ENCODE data around the gene CDC73. TPM values are rescaled to one million over a fixed set of nuclear protein-coding genes. Genes with fewer than 3 reads are reported as not detected.

The CDC73 gene
- total RNA-seq, 4 donors from 2014 or later = 45.4 to 66.9 (median 46.0) TPM

- TF ChIP-seq POLR2A (IDR thresholded peaks at IDR 0.05; ENCODE audit: low read depth) = no peak
- TF ChIP-seq, protein P1, sequence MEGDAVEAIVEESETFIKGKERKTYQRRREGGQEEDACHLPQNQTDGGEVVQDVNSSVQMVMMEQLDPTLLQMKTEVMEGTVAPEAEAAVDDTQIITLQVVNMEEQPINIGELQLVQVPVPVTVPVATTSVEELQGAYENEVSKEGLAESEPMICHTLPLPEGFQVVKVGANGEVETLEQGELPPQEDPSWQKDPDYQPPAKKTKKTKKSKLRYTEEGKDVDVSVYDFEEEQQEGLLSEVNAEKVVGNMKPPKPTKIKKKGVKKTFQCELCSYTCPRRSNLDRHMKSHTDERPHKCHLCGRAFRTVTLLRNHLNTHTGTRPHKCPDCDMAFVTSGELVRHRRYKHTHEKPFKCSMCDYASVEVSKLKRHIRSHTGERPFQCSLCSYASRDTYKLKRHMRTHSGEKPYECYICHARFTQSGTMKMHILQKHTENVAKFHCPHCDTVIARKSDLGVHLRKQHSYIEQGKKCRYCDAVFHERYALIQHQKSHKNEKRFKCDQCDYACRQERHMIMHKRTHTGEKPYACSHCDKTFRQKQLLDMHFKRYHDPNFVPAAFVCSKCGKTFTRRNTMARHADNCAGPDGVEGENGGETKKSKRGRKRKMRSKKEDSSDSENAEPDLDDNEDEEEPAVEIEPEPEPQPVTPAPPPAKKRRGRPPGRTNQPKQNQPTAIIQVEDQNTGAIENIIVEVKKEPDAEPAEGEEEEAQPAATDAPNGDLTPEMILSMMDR (IDR thresholded peaks at IDR 0.05) = no peak
- TF ChIP-seq POLR2AphosphoS5 (IDR thresholded peaks at IDR 0.05) = no peak
- no peak for TF ChIP-seq EP300 (IDR thresholded peaks at IDR 0.05)
- DNase-seq (ENCODE audit: extremely low spot score) = no peak
- Histone ChIP-seq H3K4me1 (peaks cover 17 to 28% (median 22%) of the 10 kb centered on the region in 4 donors), H3K4me3 (no peak overlapping the region), H3K27me3 (no peaks in the 10 kb centered on the region), H3K9me3 (no peaks in the 10 kb centered on the region), H3K36me3 (peaks cover 7 to 32% (median 28%) of the 10 kb centered on the region in 4 donors), H3K27ac (replicated peaks in 1 of 4) (no peak overlapping the region)
- 84% methylated on average over 5 of the region's 5 CpGs for WGBS
- intact Hi-C loops (cut with DNase I) = loop anchor here (5.0 kb wide), 1 partner anchor 40 kb away; no protein-coding TSS in a partner anchor
Measured at GRCh38 chr1:193102662-193103061, 19.2 kb upstream of the CDC73 start.

DNA sequence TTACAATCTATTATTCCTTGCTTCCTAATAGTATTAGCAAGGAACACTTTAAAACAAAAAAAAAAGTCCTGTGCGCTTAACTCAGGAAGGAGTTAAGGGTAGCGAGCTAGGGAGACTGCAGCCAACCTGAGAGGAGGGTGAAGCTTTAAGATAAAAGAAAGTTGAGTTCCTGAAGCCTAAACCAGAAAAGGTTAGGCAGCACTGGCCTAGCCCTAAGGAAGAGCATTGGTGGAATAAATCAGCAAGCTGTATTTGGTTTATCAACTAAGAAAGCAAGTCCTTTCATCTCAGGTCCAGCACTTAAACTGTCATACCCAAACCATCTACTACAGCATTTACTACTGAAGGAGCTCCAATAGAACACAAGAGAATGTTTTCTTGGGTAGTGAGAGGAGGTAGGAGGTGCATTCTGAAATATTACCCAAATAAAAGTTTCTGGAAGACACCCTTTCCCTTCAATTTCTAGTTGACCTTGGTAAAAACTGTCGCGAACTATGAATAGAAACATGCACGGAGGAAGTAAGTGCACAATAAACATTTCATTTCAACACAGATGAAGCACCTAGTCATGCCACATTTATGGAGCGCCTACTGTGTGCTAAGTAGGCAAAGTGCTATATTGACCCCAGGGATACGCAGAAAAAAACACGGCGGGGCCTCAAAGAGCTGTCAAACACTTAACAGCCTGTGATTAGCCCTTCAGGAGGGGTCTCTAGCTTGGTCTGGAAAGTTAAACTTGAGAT, 17.9 kb upstream of the CDC73 start:
- peak overlapping the region; percentile 72 to 88 (median 81) for H3K4me3 ChIP-seq
- H3K27ac ChIP-seq (replicated peaks in 1 of 4) = peak overlapping the region; percentile 91 to 96 (median 92)
- no peaks in the 10 kb centered on the region for H3K9me3 ChIP-seq
- no peaks in the 10 kb centered on the region for H3K27me3 ChIP-seq
- DNase-seq (ENCODE audit: extremely low spot score) = no peak
- H3K4me1 ChIP-seq = peaks cover 17 to 28% (median 22%) of the 10 kb centered on the region in 4 donors
- intact Hi-C loops (cut with DNase I) = loop anchor here (5.0 kb wide), 1 partner anchor 42 kb away; no protein-coding TSS in a partner anchor
- peaks cover 7 to 19% (median 17%) of the 10 kb centered on the region in 4 donors for H3K36me3 ChIP-seq
- WGBS = 33% methylated on average over 9 of the region's 9 CpGs
- TF ChIP-seq EP300 (IDR thresholded peaks at IDR 0.05) = no peak
- no peak for TF ChIP-seq POLR2A (IDR thresholded peaks at IDR 0.05; ENCODE audit: low read depth)
- no peak for TF ChIP-seq POLR2AphosphoS5 (IDR thresholded peaks at IDR 0.05)
- TF ChIP-seq, protein P1 (IDR thresholded peaks at IDR 0.05) = no peak

DNA sequence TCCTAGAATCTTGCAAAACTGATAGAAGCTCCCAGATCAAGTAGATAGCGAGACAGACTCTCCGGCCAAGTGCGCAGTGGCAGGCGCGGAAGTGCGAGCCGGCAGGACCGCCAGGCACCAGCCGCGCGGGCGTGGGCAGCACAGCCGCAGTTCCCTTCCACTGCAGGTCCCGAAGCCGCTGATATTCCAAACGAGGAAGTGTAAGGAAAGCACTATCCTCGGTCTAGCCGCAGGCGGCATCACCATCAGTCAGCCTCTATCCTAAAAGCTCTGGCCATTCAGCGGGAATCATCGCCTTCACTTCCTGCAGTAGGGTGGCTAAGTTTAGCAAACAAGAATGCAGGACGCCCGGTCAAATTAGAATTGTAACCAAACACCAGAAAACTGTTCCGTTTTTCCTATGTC, 17.3 kb upstream of the CDC73 start:
- intact Hi-C loops (cut with DNase I) = loop anchor here (5.0 kb wide), 1 partner anchor 42 kb away; no protein-coding TSS in a partner anchor
- no peak for TF ChIP-seq POLR2AphosphoS5 (IDR thresholded peaks at IDR 0.05)
- TF ChIP-seq POLR2A (IDR thresholded peaks at IDR 0.05; ENCODE audit: low read depth) = no peak
- TF ChIP-seq, protein P1 (IDR thresholded peaks at IDR 0.05) = no peak
- TF ChIP-seq EP300 (IDR thresholded peaks at IDR 0.05) = no peak
- no peaks in the 10 kb centered on the region for H3K27me3 ChIP-seq
- H3K27ac ChIP-seq (replicated peaks in 1 of 4) = peak overlapping the region; percentile 91 to 96 (median 92)
- WGBS = 0% methylated on average over 4 of the region's 24 CpGs
- H3K4me3 ChIP-seq = peak overlapping the region; percentile 72 to 88 (median 81)
- H3K4me1 ChIP-seq = peaks cover 17 to 28% (median 22%) of the 10 kb centered on the region in 4 donors
- DNase-seq (ENCODE audit: extremely low spot score) = no peak
- H3K36me3 ChIP-seq = peaks cover 3 to 13% (median 12%) of the 10 kb centered on the region in 4 donors
- H3K9me3 ChIP-seq = no peaks in the 10 kb centered on the region

GRCh38 chr1:193104907-193105820, 16.7 kb upstream of the CDC73 start, which contains the start of gene GLRX2:
GLRX2 (minus strand) TSS chr1:193105414; CDS start chr1:193105382, 32 bp downstream.
- Histone ChIP-seq H3K9me3 (no peaks in the 10 kb centered on the region), H3K27me3 (no peaks in the 10 kb centered on the region), H3K4me1 (peaks cover 17 to 28% (median 22%) of the 10 kb centered on the region in 4 donors), H3K36me3 (peaks cover 0 to 7% (median 5%) of the 10 kb centered on the region in 4 donors), H3K4me3 (peak within 1 kb of the TSS; percentile 72 to 88 (median 81)), H3K27ac (replicated peaks in 1 of 4) (peak within 1 kb of the TSS; percentile 91 to 96 (median 92))
- TF ChIP-seq POLR2AphosphoS5 (IDR thresholded peaks at IDR 0.05) (peak; percentile 76 to 92), POLR2A (IDR thresholded peaks at IDR 0.05; ENCODE audit: low read depth) (peak; percentile 42), EP300 (IDR thresholded peaks at IDR 0.05) (no peak)
- TF ChIP-seq, protein P1 (IDR thresholded peaks at IDR 0.05) = peak in 1 of 3 experiments; percentile 36
- intact Hi-C loops (cut with DNase I) = loop anchor here (1.0 to 5.0 kb wide), 2 partner anchors 16 to 43 kb away; no protein-coding TSS in a partner anchor
- WGBS = 0% methylated on average over 7 of the region's 73 CpGs
- peak; percentile 96 for DNase-seq (ENCODE audit: extremely low spot score)
